IMR-90 (cell line): Measurements from ENCODE around the gene HPRT1. TPM values are rescaled to one million over a fixed set of nuclear protein-coding genes. Genes with fewer than 3 reads are reported as not detected.

Experiments used
- ATAC-seq: fragments of 200-7000 bp; cut with Tn5 transposase; 2 replicates; pipeline ENCODE4 v1.9.1; 2020; ENCODE audit warnings: low read depth, mild to moderate bottlenecking, moderate library complexity
- BruUV-seq: library from RNA; stranded (reverse); fragments of 400-500 nt; replicated peaks from 2 replicates; lab custom pipeline; 2021; lab: Mats Ljungman, UMichigan
- CTCF ChIA-PET: fragments of 300-600 bp; formaldehyde crosslinking; extraction: SDS; loops from one replicate; lab custom pipeline; 2021; ENCODE audit warnings: antibody characterized with exemption; lab: Yijun Ruan, JAX
- POLR2A ChIA-PET: fragments of 300-600 bp; sonication (Branson Sonifier 250); formaldehyde crosslinking; loops from one replicate; lab custom pipeline; 2022; ENCODE audit warnings: antibody characterized with exemption; ENCODE audit not compliant: unreplicated experiment; lab: Charles Lee
- DNase-seq: peaks from one replicate; pipeline ENCODE4 v3.0.0; 2013
- H2AFZ ChIP-seq: replicated peaks from 2 replicates; pipeline ENCODE3; 2013; ENCODE audit warnings: low read length, mild to moderate bottlenecking; ENCODE audit not compliant: poor library complexity
- H2AK5ac ChIP-seq: 2 replicates; pipeline ENCODE4 v1.6.1; 2013; ENCODE audit warnings: low read depth, low read length, inconsistent platforms
- H2AK9ac ChIP-seq: replicated peaks from 2 replicates; pipeline ENCODE3; 2013; ENCODE audit warnings: mild to moderate bottlenecking, low read depth, low read length, moderate library complexity; ENCODE audit not compliant: poor library complexity
- H2BK120ac ChIP-seq: 2 replicates; pipeline ENCODE4 v1.6.1; 2013; ENCODE audit warnings: low read depth, low read length, inconsistent platforms
- H2BK15ac ChIP-seq: 3 replicates; pipeline ENCODE4 v1.6.1; 2013; ENCODE audit warnings: low read depth, low read length, inconsistent platforms
- H2BK20ac ChIP-seq: 2 replicates; pipeline ENCODE4 v1.6.1; 2013; ENCODE audit warnings: low read depth, mild to moderate bottlenecking, inconsistent platforms, low read length, moderate library complexity
- H2BK5ac ChIP-seq: 2 replicates; pipeline ENCODE4 v1.6.1; 2013; ENCODE audit warnings: mild to moderate bottlenecking, low read depth, low read length, inconsistent platforms; ENCODE audit not compliant: poor library complexity, severe bottlenecking
- H3K14ac ChIP-seq: replicated peaks from 2 replicates; pipeline ENCODE4 v1.6.1; 2013; ENCODE audit warnings: low read depth, low read length, inconsistent platforms
- H3K18ac ChIP-seq: 2 replicates; pipeline ENCODE4 v1.6.1; 2013; ENCODE audit warnings: low read depth, low read length, control low read depth
- H3K23ac ChIP-seq: 2 replicates; pipeline ENCODE4 v1.6.1; 2013; ENCODE audit warnings: low read depth, low read length, inconsistent platforms
- H3K27ac ChIP-seq: 2 replicates; pipeline ENCODE4 v1.5.1; 2013; ENCODE audit warnings: mild to moderate bottlenecking, control low read depth, low read length; ENCODE audit not compliant: insufficient read depth
- H3K27me3 ChIP-seq: 2 replicates; pipeline ENCODE4 v1.6.1; 2013; ENCODE audit warnings: low read length; ENCODE audit not compliant: control insufficient read depth, insufficient read depth
- H3K36me3 ChIP-seq: 2 replicates; pipeline ENCODE4 v1.6.1; 2013; ENCODE audit warnings: low read length, mixed read lengths; ENCODE audit not compliant: control insufficient read depth, insufficient read depth
- H3K4ac ChIP-seq: 2 replicates; pipeline ENCODE4 v1.6.1; 2013; ENCODE audit warnings: low read depth, low read length, inconsistent platforms
- H3K4me1 ChIP-seq: 2 replicates; pipeline ENCODE4 v1.6.1; 2013; ENCODE audit warnings: low read length, mixed read lengths; ENCODE audit not compliant: control insufficient read depth, insufficient read depth
- H3K4me2 ChIP-seq: 2 replicates; pipeline ENCODE4 v1.6.1; 2013; ENCODE audit warnings: low read depth, mild to moderate bottlenecking, control low read depth, low read length, moderate library complexity
- H3K4me3 ChIP-seq: 2 replicates; pipeline ENCODE4 v1.5.1; 2013; ENCODE audit warnings: low read depth, mild to moderate bottlenecking, control low read depth, low read length, moderate library complexity; ENCODE audit not compliant: insufficient read depth
- H3K56ac ChIP-seq: 2 replicates; pipeline ENCODE4 v1.6.1; 2013; ENCODE audit warnings: low read length, inconsistent platforms; ENCODE audit not compliant: insufficient read depth; ENCODE audit errors: extremely low read depth
- H3K79me1 ChIP-seq, 2 experiments: 2 replicates each; pipeline ENCODE4 v1.6.1; 2013; ENCODE audit warnings: low read length in 2 of 2, inconsistent platforms in 1 of 2, low read depth in 1 of 2
- H3K9ac ChIP-seq: 2 replicates; pipeline ENCODE4 v1.6.1; 2013; ENCODE audit warnings: low read depth, low read length, control low read depth
- H3K9me1 ChIP-seq: 2 replicates; pipeline ENCODE4 v1.6.1; 2013; ENCODE audit warnings: low read length, inconsistent platforms; ENCODE audit not compliant: insufficient read depth
- H3K9me3 ChIP-seq: 2 replicates; pipeline ENCODE4 v1.6.1; 2013; ENCODE audit warnings: low read length; ENCODE audit not compliant: control insufficient read depth, insufficient read depth
- H4K20me1 ChIP-seq: 2 replicates; pipeline ENCODE4 v1.6.1; 2013; ENCODE audit warnings: low read length, inconsistent platforms; ENCODE audit not compliant: insufficient read depth
- H4K5ac ChIP-seq: 2 replicates; pipeline ENCODE4 v1.6.1; 2013; ENCODE audit warnings: mild to moderate bottlenecking, low read depth, low read length, control low read depth
- H4K8ac ChIP-seq, 2 experiments: 2 replicates each; pipeline ENCODE4 v1.6.1; 2013; ENCODE audit warnings: low read depth in 2 of 2, low read length in 2 of 2, control low read depth in 1 of 2, inconsistent platforms in 1 of 2
- H4K91ac ChIP-seq: 2 replicates; pipeline ENCODE4 v1.6.1; 2013; ENCODE audit warnings: low read depth, low read length, inconsistent platforms; ENCODE audit not compliant: insufficient read depth
- BHLHE40 ChIP-seq: fragments of 150-350 bp; IDR thresholded peaks from 2 replicates; pipeline ENCODE4 v1.6.1; 2016; ENCODE audit warnings: mild to moderate bottlenecking, low read depth, low read length
- CEBPB ChIP-seq: IDR thresholded peaks from 2 replicates; pipeline ENCODE4 v1.6.1; 2012; ENCODE audit warnings: low read depth, low read length, improper control_type of control experiment
- CHD1 ChIP-seq: IDR thresholded peaks from 2 replicates; pipeline ENCODE4 v1.6.1; 2012; ENCODE audit warnings: low read depth, low read length, improper control_type of control experiment
- FOS ChIP-seq: fragments of 150-350 bp; IDR thresholded peaks from 2 replicates; pipeline ENCODE4 v1.6.1; 2016; ENCODE audit warnings: low read depth, low read length
- MAFK ChIP-seq: IDR thresholded peaks from 2 replicates; pipeline ENCODE4 v1.6.1; 2012; ENCODE audit warnings: low read depth, low read length, improper control_type of control experiment
- MAZ ChIP-seq: IDR thresholded peaks from 2 replicates; pipeline ENCODE4 v1.6.1; 2012; ENCODE audit warnings: low read depth, mild to moderate bottlenecking, low read length, improper control_type of control experiment, moderate library complexity, borderline replicate concordance
- MXI1 ChIP-seq: IDR thresholded peaks from 2 replicates; pipeline ENCODE4 v1.6.1; 2012; ENCODE audit warnings: low read depth, mild to moderate bottlenecking, low read length, moderate library complexity, borderline replicate concordance
- NFE2L2 ChIP-seq: fragments of 150-350 bp; IDR thresholded peaks from 2 replicates; pipeline ENCODE4 v1.6.1; 2016; ENCODE audit warnings: low read depth, mild to moderate bottlenecking, low read length
- POLR2A ChIP-seq: IDR thresholded peaks from 2 replicates; pipeline ENCODE4 v1.6.1; 2012; ENCODE audit warnings: mild to moderate bottlenecking, low read depth, low read length
- RAD21 ChIP-seq: IDR thresholded peaks from 2 replicates; pipeline ENCODE4 v1.6.1; 2012; ENCODE audit warnings: low read length, improper control_type of control experiment
- RCOR1 ChIP-seq: IDR thresholded peaks from 2 replicates; pipeline ENCODE4 v1.6.1; 2012; ENCODE audit warnings: mild to moderate bottlenecking, low read length, improper control_type of control experiment; ENCODE audit not compliant: insufficient replicate concordance
- RFX5 ChIP-seq: IDR thresholded peaks from 2 replicates; pipeline ENCODE4 v1.8.0; 2012; ENCODE audit warnings: low read depth, mild to moderate bottlenecking, low read length, moderate library complexity
- SMC3 ChIP-seq: fragments of 150-350 bp; IDR thresholded peaks from 2 replicates; pipeline ENCODE4 v1.6.1; 2016; ENCODE audit warnings: low read depth, mild to moderate bottlenecking, antibody characterized with exemption, low read length, moderate library complexity
- WGBS, 2 experiments: methylation state at CpG; one replicate each; pipeline versions ENCODE4 v1.1.5 to v1.1.7; 2013; ENCODE audit warnings: missing lambda C conversion rate in 2 of 2; ENCODE audit not compliant: insufficient read length in 1 of 2; ENCODE audit errors: extremely low coverage in 2 of 2; 5-methylcytosine and 5-hydroxymethylcytosine counted together
- dilution Hi-C: fragments of 300-500 bp; cut with HindIII; formaldehyde crosslinking; loops from one replicate; pipeline ENCODE4 v1.14.3; 2018; ENCODE audit warnings: low sequenced_read_pairs; ENCODE audit not compliant: unreplicated experiment
- in situ Hi-C: fragments of 300-500 bp; cut with MboI; formaldehyde crosslinking; loops from 3 replicates; pipeline ENCODE4 v1.14.3; 2019; ENCODE audit warnings: low sequenced_read_pairs, inconsistent platforms, mixed read lengths
- intact Hi-C: fragments of 100-400 bp; cut with micrococcal nuclease; formaldehyde crosslinking; loops from 2 replicates; pipeline ENCODE4 v1.10.0; 2022
- polyA plus RNA-seq, 3 experiments: library from polyadenylated mRNA; depleted of rRNA; stranded (reverse); fragments of >200 nt; gene quantifications; 2 replicates each; pipeline ENCODE4 v1.2.3, GENCODE V29; 2012; ENCODE audit warnings: low replicate concordance in 1 of 3
- total RNA-seq: library from RNA; depleted of rRNA; stranded (reverse); fragments of >200 nt; gene quantifications from 2 replicates; pipeline ENCODE4 v1.2.3, GENCODE V29; 2012
- TF ChIP-seq, protein P1 (sequence below): fragments of 150-350 bp; IDR thresholded peaks from 2 replicates; pipeline ENCODE4 v1.6.1; 2017; ENCODE audit warnings: mild to moderate bottlenecking, antibody characterized with exemption, low read length, low read depth
- TF ChIP-seq, protein P2 (sequence below): conservative IDR thresholded peaks from 2 replicates; pipeline ENCODE4 v1.5.1; 2012; ENCODE audit warnings: mild to moderate bottlenecking, low read depth, low read length, improper control_type of control experiment
- TF ChIP-seq, protein P3 (sequence below): fragments of 150-350 bp; IDR thresholded peaks from 2 replicates; pipeline ENCODE4 v1.6.1; 2016; ENCODE audit warnings: low read depth, mild to moderate bottlenecking, low read length, moderate library complexity, borderline replicate concordance

The HPRT1 gene
- total and polyA plus RNA-seq, 2 of the 4 experiments (the other 2 are of a cell fraction), result 7.0 to 30.3 TPM

DNA sequence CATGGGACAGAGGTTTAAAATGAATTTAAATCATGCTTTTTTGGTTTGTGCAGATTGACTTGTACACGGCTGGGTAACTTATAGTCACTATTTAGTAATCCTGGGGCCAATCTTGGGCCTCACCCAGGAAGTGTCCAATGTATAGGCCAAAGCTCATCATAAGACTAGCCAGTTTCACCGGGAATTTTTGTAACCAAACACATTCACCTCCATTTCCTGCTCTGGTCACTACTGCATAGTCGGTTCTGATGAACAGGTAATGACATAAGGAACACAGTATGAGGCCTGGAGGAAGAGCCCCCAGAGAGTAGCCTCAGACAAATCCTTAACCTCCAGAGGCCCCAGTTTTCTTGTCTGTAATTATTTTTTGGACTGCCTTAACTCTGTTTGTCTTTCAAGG, 81.9 kb downstream of the HPRT1 start:
- Histone ChIP-seq H2BK5ac (no peak overlapping the region), H2BK20ac (no peak overlapping the region), H3K9me3 (no peaks in the 10 kb centered on the region), H3K27me3 (no peaks in the 10 kb centered on the region), H2BK120ac (no peak overlapping the region), H3K23ac (no peak overlapping the region), H3K14ac (no peak overlapping the region), H3K4me3 (no peak overlapping the region), H2AK9ac (no peak overlapping the region), H3K56ac (no peak overlapping the region), H3K36me3 (peaks cover 22% of the 10 kb centered on the region), H4K91ac (no peak overlapping the region), H2AK5ac (no peak overlapping the region), H4K8ac (no peak overlapping the region), H3K9ac (no peak overlapping the region), H4K5ac (no peak overlapping the region), H3K4me2 (no peak overlapping the region), H3K4me1 (peaks cover 13% of the 10 kb centered on the region), H3K9me1 (0 out of 2 replicates have a peak, but pooled peaks cover 6% of the 10 kb centered on the region), H2AFZ (no peak overlapping the region), H3K27ac (no peak overlapping the region), H3K18ac (no peak overlapping the region), H3K79me1 (peaks cover 0 to 11% of the 10 kb centered on the region in 2 experiments; a peak in 2 of 4 replicates), H3K4ac (no peak overlapping the region), H2BK15ac (no peak overlapping the region), H4K20me1 (peaks cover 4% of the 10 kb centered on the region; the same call in 1 of the 2 replicates)
- POLR2A ChIA-PET, result interaction anchor here (0.6 to 1.0 kb wide), 2 partner anchors 28 to 211 kb away, joined by 3 to 5 read pairs; no protein-coding TSS in a partner anchor
- ATAC-seq (peak; percentile 3; the same call in 1 of the 2 replicates), DNase-seq (no peak)
- intact Hi-C loops, result no loop called here
- dilution Hi-C loops, result no loop called here
- in situ Hi-C loops, result no loop called here
- TF ChIP-seq MAZ (no peak), CHD1 (no peak), FOS (no peak), BHLHE40 (no peak), POLR2A (no peak), MAFK (no peak), RCOR1 (no peak), CEBPB (no peak), RAD21 (no peak), MXI1 (no peak), SMC3 (no peak), RFX5 (no peak), NFE2L2 (no peak)
- TF ChIP-seq, protein P1, sequence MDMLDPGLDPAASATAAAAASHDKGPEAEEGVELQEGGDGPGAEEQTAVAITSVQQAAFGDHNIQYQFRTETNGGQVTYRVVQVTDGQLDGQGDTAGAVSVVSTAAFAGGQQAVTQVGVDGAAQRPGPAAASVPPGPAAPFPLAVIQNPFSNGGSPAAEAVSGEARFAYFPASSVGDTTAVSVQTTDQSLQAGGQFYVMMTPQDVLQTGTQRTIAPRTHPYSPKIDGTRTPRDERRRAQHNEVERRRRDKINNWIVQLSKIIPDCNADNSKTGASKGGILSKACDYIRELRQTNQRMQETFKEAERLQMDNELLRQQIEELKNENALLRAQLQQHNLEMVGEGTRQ, result no peak
- TF ChIP-seq, protein P2, sequence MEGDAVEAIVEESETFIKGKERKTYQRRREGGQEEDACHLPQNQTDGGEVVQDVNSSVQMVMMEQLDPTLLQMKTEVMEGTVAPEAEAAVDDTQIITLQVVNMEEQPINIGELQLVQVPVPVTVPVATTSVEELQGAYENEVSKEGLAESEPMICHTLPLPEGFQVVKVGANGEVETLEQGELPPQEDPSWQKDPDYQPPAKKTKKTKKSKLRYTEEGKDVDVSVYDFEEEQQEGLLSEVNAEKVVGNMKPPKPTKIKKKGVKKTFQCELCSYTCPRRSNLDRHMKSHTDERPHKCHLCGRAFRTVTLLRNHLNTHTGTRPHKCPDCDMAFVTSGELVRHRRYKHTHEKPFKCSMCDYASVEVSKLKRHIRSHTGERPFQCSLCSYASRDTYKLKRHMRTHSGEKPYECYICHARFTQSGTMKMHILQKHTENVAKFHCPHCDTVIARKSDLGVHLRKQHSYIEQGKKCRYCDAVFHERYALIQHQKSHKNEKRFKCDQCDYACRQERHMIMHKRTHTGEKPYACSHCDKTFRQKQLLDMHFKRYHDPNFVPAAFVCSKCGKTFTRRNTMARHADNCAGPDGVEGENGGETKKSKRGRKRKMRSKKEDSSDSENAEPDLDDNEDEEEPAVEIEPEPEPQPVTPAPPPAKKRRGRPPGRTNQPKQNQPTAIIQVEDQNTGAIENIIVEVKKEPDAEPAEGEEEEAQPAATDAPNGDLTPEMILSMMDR, result no peak
- TF ChIP-seq, protein P3, sequence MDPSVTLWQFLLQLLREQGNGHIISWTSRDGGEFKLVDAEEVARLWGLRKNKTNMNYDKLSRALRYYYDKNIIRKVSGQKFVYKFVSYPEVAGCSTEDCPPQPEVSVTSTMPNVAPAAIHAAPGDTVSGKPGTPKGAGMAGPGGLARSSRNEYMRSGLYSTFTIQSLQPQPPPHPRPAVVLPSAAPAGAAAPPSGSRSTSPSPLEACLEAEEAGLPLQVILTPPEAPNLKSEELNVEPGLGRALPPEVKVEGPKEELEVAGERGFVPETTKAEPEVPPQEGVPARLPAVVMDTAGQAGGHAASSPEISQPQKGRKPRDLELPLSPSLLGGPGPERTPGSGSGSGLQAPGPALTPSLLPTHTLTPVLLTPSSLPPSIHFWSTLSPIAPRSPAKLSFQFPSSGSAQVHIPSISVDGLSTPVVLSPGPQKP, result no peak
- WGBS, 2 experiments, result no CpG with 5 or more reads among the region's 3 CpGs
- CTCF ChIA-PET, result interaction anchor here (1.0 kb wide), 1 partner anchor 81 kb away, joined by 3 read pairs; no protein-coding TSS in a partner anchor
- no TSS peak for BruUV-seq
